Measurements from ENCODE around the gene THSD8.

The THSD8 gene

DNA sequence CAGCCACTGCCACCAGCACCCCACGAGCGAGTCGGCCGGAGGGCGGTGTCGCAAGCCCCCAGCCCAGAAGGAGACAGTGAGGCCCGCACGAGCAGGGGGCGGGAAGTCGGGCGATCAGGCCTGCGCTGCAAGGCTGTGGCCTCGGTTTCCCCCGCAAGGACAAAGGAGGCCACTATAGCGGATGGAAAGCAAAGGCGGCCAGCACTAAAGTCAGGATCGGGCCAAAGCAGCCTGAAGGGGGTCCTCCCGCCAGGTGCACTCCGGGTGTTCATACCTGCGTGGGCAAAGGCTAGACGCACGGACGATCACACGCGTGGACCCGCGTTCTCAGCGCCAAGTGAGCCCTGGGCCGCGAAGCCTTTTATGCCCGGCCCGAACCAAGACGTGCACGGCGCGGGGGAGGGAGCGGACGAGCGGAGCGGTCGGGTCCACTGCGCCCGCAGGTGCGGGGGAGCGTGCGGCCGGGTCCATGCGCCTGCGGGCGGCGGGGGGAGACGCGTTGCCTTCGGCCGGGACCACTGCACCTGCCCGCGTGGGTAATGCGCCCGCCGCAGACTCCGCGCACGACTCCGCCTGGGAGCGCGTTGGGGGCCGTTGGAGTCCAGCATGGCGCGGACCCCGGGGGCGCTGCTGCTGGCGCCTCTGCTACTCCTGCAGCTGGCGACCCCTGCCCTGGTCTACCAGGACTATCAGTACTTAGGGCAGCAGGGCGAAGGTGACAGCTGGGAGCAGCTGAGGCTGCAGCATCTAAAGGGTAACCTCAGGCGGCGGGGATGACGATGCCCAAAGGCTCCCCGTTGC lies at the start of gene THSD8, which contains the start of gene PRDX2:
Gene THSD8, plus strand, starts transcription at position 604 of the 801 bp plus-strand sequence. Its CDS starts 3 bp downstream, at position 607.
Gene PRDX2, minus strand, starts transcription at position 335 of the 801 bp plus-strand sequence. CDS start 539 bp downstream, outside the sequence.
- peak; percentile 94 for DNase-seq (ENCODE audit: low spot score)

DNA sequence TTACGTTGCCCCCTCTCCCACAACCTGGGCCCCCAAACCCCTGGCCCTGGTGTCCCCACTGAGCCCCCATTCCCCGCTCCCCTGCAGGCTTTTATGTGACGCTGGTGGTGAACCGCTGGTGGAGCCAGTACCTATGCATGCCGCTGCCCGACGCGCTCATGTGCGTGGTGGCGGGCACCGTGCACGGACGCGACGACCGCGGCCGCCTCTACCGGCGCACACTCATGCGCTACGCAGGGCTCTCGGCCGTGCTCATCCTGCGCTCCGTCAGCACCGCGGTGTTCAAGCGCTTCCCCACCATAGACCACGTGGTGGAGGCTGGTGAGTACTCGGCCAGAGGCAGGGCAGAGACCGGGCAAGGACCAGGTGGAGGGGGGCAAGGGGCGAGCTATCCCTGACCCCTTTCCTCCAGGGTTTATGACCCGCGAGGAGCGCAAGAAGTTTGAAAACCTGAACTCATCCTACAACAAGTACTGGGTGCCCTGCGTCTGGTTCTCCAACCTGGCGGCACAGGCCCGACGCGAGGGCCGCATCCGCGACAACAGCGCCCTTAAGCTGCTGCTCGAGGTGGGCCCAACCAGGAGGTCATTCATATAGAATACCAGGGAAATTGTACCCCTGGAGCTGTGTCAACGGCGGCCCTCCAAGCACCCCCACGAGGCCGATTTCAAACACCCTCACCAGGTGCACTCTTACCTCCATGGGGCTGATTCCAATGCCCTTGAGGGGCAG lies 47.2 kb upstream of the THSD8 start:
- no peak for DNase-seq (ENCODE audit: low spot score)

DNA sequence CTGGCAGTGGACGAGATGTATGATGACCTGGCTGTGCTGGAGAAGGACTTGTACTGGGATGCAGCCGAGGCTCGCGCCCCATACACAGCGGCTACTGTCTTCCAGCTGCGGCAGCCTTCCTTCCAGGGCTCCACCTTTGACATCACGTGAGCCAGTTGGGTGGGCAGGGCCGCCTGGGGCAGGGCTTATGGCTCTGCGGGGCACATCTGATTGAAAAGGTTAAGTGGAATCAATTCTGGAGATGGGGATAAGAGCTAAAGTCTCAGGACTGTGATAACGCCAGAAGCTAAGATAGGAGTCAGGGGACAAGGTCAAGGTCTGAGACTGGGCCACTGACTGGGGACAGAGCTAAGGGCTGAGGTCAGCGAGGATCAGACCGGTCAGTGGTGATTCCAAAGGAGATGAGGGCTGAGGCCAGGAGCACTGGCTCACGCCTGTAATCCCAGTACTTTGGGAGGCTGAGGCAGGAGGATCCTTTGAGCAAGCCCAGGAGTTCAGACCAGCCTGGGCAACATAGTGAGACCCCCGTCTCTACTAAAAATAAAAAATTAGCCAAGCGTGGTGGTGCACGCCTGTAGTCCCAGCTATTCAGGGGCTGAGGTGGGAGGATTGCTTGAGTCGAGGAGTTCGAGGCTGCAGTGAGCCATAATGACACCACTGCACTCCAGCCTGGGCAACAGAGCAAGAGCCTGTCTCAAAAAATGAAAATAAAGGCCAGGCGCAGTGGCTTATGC lies 45.6 kb upstream of the THSD8 start:
- no peak for DNase-seq (ENCODE audit: low spot score)

DNA sequence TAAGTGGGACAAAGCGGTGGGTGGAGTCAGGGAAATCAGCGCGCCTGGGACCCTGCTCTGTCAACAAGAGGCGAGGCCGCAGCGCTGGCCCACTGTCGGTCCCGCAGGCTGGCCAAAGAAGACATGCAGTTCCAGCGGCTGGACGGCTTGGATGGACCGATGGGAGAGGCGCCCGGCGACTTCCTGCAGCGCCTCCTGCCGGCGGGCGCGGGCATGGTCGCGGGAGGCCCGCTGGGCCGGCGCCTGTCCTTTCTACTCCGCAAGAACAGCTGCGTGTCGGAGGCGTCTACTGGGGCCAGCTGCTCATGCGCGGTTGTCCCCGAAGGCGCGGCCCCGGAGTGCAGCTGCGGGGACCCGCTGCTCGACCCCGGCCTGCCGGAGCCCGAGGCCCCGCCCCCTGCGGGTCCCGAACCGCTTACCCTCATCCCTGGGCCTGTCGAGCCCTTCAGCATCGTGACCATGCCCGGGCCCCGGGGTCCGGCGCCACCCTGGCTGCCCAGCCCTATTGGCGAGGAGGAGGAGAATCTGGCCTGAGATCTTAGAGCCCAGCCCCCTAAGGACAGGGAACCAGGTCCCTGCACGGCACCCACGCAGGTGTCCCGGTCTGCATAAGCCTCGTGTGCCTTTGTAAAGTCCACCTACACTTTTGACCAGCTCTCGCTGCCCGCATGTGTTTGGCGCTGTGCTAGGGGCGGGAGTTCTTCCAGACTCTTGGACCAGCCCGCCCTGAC lies 44.2 kb upstream of the THSD8 start:
- DNase-seq (ENCODE audit: low spot score): peak; percentile 95

DNA sequence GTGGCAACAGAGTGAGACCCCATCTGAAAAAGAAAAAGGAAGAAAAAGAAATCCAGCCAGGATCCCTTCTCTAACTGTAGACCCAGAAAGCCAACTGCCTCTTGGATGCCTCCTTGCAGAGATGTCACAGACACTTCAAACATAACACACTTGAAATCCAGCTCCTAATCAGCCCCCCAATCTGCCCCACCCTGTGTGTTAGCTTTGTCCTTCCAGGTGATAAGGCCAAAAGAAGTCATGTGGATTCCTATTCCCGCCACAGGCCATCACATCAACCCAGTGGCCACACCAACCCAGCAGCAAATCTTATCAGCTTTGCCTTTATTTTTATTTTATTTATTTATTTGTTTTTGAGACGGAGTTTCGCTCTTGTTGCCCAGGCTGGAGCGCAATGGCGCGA lies 42.2 kb upstream of the THSD8 start:
- no peak for DNase-seq (ENCODE audit: low spot score)

DNA sequence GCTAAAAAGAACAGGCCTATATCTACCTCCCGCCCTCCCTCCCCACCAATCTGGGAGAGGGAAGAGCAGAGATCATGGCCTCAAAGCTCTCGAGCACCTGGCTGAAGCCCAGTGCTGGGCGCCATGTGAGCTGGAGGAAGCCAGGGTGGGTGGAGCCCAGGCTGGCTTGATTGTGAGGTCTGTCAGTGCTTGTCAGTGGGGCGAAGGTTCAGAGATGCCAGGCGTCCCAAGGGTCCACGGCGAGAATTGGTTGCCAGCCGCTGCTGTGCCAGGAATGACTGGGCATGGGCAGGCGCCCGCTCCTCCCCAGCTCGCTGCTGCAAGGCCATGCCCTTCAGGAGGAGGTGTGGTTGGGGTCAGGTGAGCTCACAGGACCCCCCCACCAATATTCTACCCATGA lies 38.8 kb upstream of the THSD8 start:
- DNase-seq (ENCODE audit: low spot score): no peak

DNA sequence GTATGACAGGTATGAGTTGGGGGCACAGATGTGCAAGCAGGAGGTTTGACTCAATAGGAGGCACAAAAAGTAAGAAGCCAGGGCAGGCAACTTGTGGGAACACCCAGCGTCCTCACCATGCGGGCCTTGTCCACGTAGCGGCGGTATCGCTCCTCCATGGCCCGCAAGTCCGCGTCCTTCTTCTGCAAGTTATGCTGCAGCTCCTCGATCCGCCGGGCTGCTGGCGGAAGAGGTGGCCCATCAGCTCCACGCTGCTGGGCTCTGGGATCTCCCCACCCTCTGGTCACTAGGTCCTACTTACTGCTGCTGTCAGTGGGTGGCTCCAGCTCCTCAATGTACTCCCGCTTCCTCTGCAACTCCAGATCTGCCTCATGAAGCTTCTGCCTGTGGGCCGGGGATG lies 37.2 kb upstream of the THSD8 start:
- no peak for DNase-seq (ENCODE audit: low spot score)

DNA sequence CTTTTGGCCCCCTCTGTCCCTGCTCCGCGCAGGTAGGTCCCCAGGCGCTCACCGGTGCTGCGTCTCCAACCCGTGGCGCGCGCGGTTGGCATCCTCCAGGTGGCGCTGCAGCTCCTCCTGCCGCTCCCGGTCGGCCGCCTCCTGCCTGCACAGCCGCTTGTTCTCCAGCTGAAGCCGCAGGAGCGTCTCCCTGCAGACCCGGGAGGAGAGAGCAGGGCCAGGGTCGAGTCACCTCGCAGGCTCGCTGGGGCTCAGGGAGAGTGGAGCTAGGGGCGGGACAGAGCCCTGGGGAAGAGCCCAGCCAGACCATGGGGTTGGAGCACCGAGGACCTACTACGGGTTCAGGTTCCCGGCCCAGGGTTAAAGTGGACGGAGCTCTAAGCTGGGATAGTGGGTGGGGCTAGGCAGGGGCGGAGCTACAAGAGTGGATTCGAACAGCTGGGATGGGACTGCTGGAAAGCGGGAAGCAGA lies 35.8 kb upstream of the THSD8 start:
- peak; percentile 93 for DNase-seq (ENCODE audit: low spot score)

DNA sequence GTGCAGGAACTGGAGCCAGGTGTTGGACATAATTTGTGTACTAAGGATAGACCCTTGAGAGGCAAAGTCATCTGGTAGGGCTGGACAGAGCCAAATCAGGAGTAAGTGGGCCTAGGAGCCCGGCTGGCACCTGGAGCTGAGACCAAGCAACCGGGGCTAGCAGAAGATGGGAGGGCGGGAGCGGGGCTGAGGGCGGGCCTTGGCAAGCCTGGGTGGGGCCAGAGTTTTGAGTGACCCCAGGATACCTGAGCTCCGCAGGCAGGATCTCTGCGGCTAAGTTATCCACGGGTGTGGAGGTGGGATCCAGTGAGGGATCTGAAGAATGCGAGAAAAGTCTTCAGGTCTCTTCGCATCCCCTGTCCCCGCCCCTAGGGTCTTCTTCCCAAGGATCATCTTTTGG lies 34.7 kb upstream of the THSD8 start:
- DNase-seq (ENCODE audit: low spot score): no peak

DNA sequence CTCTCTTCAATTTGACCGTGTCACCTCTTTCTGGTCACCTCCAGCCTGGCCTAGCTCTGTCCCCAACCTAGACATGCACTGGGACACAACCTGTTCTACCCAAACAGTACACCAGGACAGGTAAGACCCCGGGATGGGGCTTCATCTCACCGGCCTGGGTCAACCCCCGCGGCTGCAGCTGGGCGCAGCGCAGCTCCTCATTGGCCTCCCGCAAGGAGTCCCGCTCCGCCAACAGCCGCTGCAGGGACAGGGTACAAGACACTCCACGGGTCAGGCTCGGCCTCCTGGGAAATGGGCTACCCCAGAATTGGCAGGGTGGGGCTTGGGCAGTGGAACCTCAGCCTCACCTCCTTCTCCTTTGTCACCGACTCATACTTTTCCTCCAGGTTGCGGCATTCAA lies 34.2 kb upstream of the THSD8 start:
- no peak for DNase-seq (ENCODE audit: low spot score)

DNA sequence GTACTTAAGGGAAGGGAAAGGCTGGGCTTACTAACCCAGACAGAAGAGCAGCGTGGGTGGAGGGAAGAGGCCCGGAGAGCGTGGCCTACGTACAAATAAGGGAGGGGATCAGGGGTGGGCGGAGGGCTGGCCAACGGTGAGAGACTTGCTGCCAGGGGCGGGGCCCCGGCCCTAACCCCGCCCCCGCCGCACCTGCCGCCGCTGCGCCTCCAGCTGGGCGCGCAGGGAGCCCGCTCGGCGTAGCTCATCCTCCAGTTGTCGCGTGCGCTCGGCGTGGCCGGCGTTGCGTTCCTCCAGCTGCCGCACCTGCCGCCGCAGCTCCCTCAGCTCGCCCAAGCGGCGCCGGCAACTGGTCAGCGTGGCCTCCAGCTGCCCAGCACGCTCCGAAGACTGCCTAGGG lies 32.2 kb upstream of the THSD8 start:
- DNase-seq (ENCODE audit: low spot score): no peak

DNA sequence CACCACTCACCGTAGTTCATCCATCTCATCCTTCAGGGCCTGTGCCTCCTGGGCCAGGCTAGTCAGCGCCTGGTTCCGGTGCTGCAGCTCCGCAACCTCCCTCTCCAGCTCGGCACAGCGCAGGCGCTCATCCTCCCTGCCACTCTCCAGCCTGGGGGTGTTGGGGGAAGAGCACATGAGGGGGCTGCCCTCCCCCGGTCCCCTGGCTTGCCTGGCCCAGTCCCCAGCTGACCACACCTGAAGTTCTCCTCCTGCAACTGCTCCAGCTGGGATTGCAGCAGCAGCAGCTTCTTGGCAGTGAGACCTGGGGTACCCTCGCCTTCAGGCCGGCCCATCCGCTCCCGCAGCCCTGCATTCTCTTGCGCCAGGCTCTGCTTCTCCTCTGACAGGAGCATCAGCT lies 30.9 kb upstream of the THSD8 start:
- no peak for DNase-seq (ENCODE audit: low spot score)

DNA sequence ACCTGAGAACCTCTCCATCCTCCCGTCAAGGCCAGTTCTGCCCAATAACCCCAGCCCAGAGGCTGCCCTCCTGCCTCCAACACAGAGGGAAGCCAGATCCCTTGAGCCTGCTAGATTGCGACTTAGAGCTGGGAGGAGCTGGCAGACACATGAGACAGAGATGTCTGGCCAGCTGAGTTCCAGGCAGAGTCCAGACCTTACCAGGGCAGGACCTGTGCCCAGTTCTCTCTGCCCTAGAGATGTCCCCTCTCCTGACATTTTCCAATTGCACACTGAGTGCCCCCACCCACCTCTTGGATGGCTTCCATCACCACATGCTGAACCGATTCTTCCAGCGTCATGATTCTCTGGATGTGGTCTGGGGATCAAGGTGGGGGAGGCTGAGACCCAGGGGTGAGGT lies 29.5 kb upstream of the THSD8 start:
- DNase-seq (ENCODE audit: low spot score): no peak

DNA sequence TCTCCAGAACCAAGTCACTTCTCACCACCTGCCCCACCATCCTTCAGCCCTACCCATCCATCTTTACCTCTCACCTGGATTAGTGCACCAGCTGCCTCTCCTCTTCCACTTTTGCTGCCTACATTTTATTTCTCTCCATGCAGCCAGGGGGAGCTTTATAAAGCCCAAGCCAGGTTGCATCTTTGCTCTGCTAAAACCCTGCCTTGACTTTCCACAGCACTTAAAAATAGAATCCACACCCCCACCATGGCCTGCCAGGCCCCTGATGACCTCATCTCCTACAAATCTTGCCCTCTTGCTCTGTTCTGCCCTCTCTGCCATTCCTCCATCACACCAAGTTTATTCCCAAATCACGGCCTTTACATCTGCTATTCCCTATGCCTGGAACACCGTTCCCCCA lies 28.3 kb upstream of the THSD8 start:
- DNase-seq (ENCODE audit: low spot score): no peak

DNA sequence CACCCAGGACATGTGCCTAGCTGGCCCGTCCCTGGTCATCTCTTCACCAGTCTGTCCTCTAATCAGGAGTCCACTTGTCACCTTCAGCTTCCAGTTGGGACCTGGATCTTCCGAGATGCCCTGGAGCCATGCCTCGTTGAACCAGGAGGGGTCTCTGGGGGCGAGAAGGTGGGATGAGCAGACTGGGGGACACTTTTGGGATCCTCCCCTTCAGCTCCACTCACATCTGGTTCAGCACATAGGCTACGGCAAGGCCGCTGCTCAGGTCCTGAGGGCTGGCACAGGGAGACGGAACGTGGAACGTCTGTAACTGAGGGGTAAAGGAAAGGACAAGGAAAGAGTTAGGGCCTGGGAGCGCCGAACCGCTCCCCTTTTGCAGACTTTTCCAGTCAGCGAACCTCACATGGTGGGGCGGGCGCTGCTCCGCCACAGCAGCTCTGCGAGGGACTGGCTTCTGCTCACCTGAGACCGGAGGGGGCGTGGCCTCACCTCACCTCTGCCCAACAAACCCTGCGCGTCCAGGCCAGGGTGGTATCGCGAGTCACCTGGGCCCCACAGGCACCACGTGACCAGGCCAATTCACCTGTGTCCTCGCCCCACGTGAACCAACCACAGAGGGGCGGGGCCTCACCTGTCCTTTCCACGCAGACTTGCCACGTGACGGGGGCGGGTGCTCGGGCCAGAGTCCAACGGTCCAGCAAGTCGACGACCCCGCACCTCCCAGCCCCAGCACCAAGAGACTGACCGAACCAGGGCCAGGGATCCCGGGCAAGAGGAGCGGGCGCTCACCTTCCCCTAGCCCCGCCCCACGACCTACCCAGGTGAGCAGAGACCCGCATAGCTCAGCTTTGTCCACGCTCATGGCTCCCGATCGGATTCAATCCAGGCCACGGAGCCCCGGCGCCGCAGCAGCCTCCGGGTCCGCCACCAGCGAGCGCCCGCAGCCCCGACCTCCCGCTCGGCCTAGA lies 27.0 kb upstream of the THSD8 start, which contains the start of gene HOOK2:
Gene HOOK2, minus strand, starts transcription at position 965 of the 968 bp plus-strand sequence. Its CDS starts 103 bp downstream, at position 862.
- no peak for DNase-seq (ENCODE audit: low spot score)

DNA sequence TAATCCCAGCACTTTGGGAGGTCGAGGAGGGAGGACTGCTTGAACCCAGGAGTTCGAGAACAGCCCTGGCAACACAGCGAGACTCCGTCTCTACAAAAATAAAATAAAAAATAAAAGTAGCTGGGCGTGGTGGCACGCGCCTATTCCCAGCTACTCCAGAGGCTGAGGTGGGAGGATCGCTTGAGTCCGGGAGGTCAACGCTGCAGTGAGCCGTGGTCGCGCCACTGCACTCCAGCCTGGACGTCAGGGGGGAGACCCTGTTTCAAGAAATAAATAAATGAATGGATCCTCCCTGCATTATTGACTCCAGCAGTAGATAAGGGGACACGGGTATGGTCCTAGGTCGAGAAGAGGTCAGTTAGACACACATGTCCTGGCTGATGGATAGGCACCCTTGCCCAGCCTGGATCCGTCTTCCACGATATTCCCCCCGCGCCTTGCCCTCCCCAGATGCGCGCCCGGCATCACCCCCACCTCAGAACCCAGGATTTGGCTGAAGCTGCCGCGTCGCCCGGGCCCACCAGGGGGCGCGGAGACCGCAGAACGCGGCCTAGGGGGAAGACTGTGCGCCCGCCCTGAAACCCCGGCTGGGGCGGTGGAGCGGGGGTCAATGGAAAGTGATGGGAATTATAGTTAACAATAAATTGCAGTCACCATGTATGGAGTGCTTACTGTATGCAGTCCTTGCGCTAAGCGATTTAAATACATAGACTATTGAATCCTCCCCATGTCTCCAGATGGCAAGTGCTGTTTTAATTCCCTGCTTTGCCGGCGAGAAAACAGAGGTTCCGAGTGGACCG lies 24.5 kb upstream of the THSD8 start:
- peak; percentile 88 for DNase-seq (ENCODE audit: low spot score)

DNA sequence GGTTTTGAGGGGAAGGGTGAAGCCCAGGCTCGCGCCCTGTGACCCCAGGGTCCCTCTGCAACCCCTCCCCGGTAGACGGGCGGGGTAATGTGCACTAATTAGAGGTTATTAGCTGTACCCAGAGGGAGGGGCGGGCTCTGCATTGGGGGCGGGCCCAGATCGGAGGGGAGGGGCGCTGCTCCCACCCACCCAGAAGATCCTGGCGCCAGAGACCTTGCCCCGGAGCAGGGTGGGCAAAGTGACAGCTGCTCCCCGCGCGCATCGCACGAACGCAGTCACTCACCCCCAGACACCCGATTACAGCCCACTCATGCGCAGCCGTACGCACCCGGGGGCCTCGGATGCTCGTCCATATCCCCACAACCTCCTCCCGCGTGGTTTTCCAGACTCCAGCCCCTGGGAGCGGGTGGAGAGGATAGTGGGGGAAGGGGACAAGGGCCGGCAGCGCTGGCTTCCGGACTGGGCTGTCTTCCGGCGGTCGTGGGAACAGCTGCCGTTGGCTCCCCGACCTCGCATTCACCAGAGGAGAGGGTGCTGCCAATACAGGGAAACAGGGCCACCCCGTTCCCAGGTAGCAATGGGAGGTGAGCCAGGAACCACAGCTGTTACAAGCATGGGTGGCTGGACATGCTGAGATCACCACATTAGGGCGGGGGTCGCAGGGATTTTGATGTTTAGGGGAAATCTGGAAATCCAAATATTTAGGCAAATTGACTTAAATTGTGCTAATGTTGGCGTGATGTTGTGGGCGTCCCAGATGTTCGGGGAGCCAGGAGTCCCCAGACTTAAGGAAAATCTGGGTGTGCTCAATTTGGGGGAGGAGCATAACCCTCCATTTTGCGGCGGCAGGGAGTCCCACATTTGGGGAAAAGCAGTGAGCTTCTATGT lies 23.6 kb upstream of the THSD8 start:
- DNase-seq (ENCODE audit: low spot score): peak; percentile 79

DNA sequence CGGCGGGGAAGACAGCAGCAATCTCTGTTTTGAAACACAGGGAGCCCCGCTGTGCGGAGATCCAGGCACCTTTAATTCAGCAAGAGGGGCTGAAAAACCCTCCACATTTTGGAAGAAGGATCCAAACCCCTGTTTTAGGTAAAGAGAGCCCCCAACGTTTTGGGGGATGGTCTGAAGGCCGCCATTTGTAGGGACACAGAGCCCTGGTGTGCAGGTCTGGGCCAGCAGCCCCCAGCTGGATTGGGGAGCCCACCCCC lies 23.0 kb upstream of the THSD8 start:
- no peak for DNase-seq (ENCODE audit: low spot score)
